Activated CD4-positive, CD25-positive, alpha-beta regulatory T cell treated with anti-CD3 and anti-CD28 coated beads, Interleukin-2, amount 50 U/mL, for 72 hours (primary cell): Measurements from ENCODE around the gene PRKN.

Experiments used
- DNase-seq: peaks from one replicate; pipeline ENCODE4 v3.0.0; 2021

Gene PRKN

GRCh38 chr6:162671580-162672165 is 55.9 kb downstream of the PRKN start:
- DNase-seq = no peak

GRCh38 chr6:162670345-162670744 is 57.2 kb downstream of the PRKN start:
- DNase-seq = no peak

GRCh38 chr6:162666246-162666645 is 61.3 kb downstream of the PRKN start:
- no peak for DNase-seq

- no peak for DNase-seq
Observed at GRCh38 chr6:162653808-162654207, 73.8 kb downstream of the PRKN start.

- no peak for DNase-seq
Observed at GRCh38 chr6:162651505-162651904, 76.1 kb downstream of the PRKN start.

- DNase-seq = no peak
Observed at GRCh38 chr6:162649271-162649670, 78.3 kb downstream of the PRKN start.

GRCh38 chr6:162644153-162644552 is 83.4 kb downstream of the PRKN start:
- DNase-seq = no peak

GRCh38 chr6:162640756-162641155 is 86.8 kb downstream of the PRKN start:
- DNase-seq = no peak

GRCh38 chr6:162639951-162640350 is 87.6 kb downstream of the PRKN start:
- DNase-seq = no peak

GRCh38 chr6:162638931-162639574 is 88.5 kb downstream of the PRKN start:
- no peak for DNase-seq

GRCh38 chr6:162637317-162637716 is 90.2 kb downstream of the PRKN start:
- DNase-seq = no peak

GRCh38 chr6:162636167-162636566 is 91.4 kb downstream of the PRKN start:
- no peak for DNase-seq

GRCh38 chr6:162631546-162631945 is 96.0 kb downstream of the PRKN start:
- DNase-seq = no peak

- no peak for DNase-seq
Observed at GRCh38 chr6:162630069-162630468, 97.5 kb downstream of the PRKN start.

- DNase-seq = no peak
Observed at GRCh38 chr6:162627825-162628224, 99.7 kb downstream of the PRKN start.

GRCh38 chr6:162627362-162627761 is 100.2 kb downstream of the PRKN start:
- no peak for DNase-seq

- no peak for DNase-seq
Observed at GRCh38 chr6:162626869-162627268, 100.7 kb downstream of the PRKN start.

- no peak for DNase-seq
Observed at GRCh38 chr6:162625846-162626540, 101.6 kb downstream of the PRKN start.

GRCh38 chr6:162622572-162622971 is 105.0 kb downstream of the PRKN start:
- no peak for DNase-seq

- DNase-seq = no peak
Observed at GRCh38 chr6:162621246-162621645, 106.3 kb downstream of the PRKN start.

- no peak for DNase-seq
Observed at GRCh38 chr6:162620073-162620472, 107.5 kb downstream of the PRKN start.

- DNase-seq = no peak
Observed at GRCh38 chr6:162618448-162619002, 109.0 kb downstream of the PRKN start.

GRCh38 chr6:162615016-162615705 is 112.4 kb downstream of the PRKN start:
- DNase-seq = no peak

- DNase-seq = no peak
Observed at GRCh38 chr6:162613310-162613709, 114.3 kb downstream of the PRKN start.
